GM10847 (cell line): ENCODE measurements around the gene FXYD6.

Experiments
- POLR2A ChIP-seq: IDR thresholded peaks from 2 replicates; pipeline ENCODE4 v1.6.1; 2011; ENCODE audit not compliant: insufficient read length; ENCODE audit errors: extremely low read depth

The FXYD6 gene

GRCh38 chr11:117837070-117837776 lies 39.2 kb downstream of the FXYD6 start:
- no peak for TF ChIP-seq POLR2A

DNA sequence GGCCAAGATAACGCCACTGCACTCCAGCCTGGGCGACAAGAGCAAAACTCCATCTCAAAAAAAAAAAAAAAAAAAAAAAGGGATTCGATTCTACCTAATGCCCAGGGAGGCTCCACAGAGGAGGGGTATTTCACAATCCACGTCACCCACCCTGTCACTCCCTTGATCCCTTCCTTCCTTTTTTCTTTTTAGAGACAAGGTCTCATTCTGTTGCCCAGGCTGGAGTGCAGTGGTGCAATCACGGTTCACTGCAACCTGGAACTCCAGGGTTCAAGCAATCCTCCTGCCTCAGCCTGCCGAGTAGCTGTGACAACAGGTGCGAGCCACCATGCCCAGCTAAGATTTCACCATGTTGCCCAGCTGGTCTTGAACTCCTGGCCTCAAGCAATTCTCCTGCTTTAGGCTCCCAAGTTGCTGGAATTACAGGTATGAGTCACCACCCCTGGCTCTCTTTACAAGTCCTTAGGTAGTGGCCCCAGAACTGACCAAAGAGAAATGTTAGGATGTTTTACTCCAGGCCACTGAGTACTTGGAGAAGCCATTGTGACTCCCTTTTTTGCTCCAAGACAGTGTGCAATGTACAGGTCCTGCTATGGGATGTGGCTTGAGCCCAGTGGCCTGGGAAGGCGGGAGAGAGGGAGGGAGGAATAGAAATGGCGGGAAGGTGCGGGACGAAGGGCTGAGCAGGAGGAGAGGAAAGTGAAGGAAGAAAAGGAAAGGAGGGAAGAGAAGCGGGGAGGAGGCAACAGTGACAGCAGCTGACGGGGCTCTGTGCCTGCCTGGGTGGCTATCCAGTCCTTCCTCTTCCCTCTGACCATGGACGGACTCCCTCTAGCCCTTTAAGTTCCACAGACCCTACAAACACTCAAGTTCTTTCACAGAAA lies 40.1 kb downstream of the FXYD6 start:
- no peak for TF ChIP-seq POLR2A

DNA sequence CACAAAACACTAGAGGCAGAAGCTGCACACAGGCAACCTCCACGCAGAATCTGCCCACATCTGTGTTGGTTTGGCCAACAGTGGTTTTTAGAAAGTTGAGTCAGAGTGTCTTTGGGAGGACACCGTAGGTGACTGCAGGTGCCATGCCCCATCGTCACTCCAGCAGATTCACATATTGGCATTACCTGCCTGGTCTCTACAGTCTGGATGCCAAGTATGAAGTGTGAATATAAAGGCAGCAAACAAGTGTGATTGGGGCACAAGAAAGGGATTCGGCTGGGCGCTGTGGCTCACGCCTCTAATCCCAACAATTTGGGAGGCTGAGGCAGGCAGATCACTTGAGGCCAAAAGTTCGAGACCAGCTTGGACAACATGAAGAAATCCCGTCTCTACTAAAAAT lies 40.9 kb downstream of the FXYD6 start:
- TF ChIP-seq POLR2A = no peak

DNA sequence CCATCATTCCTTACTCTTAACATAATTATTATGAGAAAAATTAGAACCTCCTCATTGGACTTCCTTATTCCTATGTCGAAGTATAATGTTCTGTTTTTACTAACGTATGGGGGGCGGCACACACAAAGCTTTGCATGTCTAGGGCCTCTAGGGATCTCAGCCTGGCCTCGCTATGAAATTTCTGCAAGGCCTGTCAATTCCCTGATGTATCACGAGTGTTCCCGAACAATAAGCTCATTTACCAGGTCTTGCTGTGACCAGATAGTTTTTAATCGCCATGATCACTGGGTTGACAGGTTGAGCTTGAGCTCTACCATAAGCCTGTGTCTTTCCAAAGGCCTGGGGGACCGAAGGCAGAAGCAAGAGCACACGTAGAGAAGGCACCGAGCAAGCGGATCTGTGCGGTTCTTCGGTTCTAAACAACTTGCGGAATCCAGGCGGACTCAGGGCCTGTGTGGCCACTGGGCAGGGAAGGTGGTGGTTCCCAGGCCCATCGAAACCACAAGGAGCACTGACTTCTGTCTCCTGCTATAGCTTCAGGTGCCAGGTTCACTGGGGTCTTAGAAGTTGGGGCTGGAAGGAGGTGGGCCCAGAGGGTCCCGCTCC lies 41.5 kb downstream of the FXYD6 start:
- TF ChIP-seq POLR2A = no peak

- TF ChIP-seq POLR2A = no peak
Measured at GRCh38 chr11:117834068-117834810, 42.2 kb downstream of the FXYD6 start.

GRCh38 chr11:117833401-117833891 lies 43.0 kb downstream of the FXYD6 start:
- TF ChIP-seq POLR2A = no peak

DNA sequence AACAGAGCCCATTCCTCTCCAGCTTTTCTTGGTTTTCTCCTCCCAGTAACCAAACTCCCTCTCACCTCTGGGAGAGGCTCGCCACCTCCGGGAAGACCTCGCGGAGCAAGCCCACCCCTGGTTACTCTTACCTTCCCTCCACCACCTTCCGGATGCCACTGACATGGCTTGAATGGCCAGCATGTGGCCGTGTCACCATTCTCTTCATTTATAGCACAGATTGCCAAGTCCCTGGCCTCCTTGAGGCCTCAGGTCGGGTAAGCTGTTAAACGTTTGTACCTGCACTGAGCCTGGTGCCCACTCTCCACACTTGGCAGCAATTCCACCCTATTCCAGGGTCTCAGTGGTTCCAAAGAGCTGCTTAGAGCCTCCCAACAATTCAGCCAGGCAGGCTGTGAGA lies 43.9 kb downstream of the FXYD6 start:
- TF ChIP-seq POLR2A = no peak

- TF ChIP-seq POLR2A = no peak
Measured at GRCh38 chr11:117831661-117832415, 44.6 kb downstream of the FXYD6 start.

- TF ChIP-seq POLR2A = no peak
Measured at GRCh38 chr11:117830674-117831351, 45.6 kb downstream of the FXYD6 start.

DNA sequence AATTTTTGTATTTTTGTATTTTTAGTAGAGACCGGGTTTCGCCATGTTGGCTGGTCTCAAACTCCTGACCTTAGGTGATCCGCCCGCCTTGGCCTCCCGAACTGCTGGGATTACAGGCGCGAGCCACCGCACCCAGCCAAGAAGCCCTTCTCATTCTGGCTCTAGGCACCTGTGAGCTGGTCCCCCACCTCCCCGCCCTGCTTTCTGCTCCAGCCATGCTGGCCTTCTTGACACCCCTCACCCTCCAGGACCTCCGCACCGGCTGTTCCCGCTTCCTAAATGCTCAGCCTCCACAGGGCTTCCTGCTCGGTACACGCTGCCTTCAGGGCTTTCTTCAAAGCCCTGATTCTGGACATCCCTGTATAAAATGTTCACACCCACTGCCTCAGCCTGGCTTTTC lies 46.4 kb downstream of the FXYD6 start:
- TF ChIP-seq POLR2A = no peak

- no peak for TF ChIP-seq POLR2A
Measured at GRCh38 chr11:117829369-117829725, 47.1 kb downstream of the FXYD6 start.

DNA sequence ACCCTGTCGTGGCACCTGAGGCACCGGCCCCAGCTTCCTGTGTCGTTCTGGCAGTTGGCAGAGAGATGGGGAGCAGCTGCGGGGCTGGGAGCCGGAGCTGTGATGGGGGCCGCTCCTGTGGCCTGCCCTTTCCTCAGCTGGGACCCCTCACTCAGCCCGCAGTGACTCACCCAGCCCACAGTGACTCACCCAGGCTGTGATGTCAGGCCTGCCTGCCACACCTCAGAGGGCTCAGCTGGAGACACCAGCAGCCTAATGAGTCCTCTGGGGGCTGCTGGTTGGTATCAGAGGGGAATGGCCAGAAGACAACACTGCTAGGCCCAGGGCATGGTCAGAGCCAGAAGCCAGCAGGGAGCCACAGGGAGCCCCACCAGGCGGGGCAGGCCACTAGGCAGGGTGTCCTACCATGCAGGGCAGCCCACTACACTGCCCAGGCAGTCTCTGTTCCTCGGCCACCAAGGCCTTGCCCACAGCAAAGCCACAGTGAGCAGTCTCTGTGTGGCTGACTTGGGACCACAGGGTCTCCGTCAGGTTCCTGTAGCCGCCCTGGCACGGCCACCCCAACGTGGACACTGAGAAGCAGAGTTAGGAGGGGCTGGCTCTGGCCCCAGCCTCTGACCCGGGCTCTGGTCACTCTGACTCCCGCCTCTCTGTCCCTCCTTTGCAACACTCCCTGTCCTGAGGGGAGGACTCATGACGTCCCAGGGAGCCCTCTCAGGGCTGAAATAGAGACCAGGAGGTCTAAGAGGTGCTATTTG lies 47.7 kb downstream of the FXYD6 start:
- no peak for TF ChIP-seq POLR2A
